Astrocyte (in vitro differentiated cells and primary cell): Measurements from ENCODE around the gene ADAMTS17.

Experiments used
- EZH2 ChIP-seq: IDR thresholded peaks from 2 replicates; pipeline ENCODE4 v1.6.1; 2012; ENCODE audit warnings: mild to moderate bottlenecking, low read length, inconsistent platforms; ENCODE audit not compliant: insufficient read depth
- TF ChIP-seq, protein P1 (sequence below): IDR thresholded peaks from 2 replicates; pipeline ENCODE4 v1.5.1; 2011; ENCODE audit warnings: low read depth, mild to moderate bottlenecking, inconsistent platforms, low read length, moderate library complexity; ENCODE audit not compliant: insufficient read depth

DNA sequence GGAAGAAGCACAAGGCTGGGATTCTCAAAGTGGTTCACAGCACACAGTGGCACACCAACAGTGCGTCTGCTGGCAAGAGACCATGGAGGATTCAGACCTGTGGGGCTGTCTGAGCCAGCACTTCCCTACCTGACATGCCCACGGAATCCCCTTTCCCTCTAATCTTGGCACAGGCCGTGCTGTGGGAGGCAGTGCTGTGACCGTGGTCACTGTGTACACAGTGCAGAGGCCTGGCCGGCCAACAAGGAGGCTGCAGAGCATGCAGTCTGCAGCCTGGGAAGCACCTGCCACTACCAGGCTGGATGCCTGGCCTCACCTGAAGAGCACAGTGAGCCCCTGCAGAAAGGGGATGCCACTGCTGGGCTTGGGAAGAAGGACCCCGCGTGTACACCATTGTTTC lies 307.6 kb downstream of the ADAMTS17 start:
- TF ChIP-seq, protein P1, sequence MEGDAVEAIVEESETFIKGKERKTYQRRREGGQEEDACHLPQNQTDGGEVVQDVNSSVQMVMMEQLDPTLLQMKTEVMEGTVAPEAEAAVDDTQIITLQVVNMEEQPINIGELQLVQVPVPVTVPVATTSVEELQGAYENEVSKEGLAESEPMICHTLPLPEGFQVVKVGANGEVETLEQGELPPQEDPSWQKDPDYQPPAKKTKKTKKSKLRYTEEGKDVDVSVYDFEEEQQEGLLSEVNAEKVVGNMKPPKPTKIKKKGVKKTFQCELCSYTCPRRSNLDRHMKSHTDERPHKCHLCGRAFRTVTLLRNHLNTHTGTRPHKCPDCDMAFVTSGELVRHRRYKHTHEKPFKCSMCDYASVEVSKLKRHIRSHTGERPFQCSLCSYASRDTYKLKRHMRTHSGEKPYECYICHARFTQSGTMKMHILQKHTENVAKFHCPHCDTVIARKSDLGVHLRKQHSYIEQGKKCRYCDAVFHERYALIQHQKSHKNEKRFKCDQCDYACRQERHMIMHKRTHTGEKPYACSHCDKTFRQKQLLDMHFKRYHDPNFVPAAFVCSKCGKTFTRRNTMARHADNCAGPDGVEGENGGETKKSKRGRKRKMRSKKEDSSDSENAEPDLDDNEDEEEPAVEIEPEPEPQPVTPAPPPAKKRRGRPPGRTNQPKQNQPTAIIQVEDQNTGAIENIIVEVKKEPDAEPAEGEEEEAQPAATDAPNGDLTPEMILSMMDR, result no peak
- TF ChIP-seq EZH2, result no peak
